GM21367 (cell line): Measurements from ENCODE around the gene DNAJC18.
"Not testable (repeated sequence)": the region's sequence is repeated elsewhere in the genome, so short reads cannot be mapped to it uniquely, and the experiment has no call there.

Source experiments
- ATAC-seq: cut with Tn5 transposase; IDR thresholded peaks from one replicate; pipeline ENCODE4 v1.9.1; 2021; ENCODE audit not compliant: unreplicated experiment

The DNAJC18 gene

GRCh38 chr5:139389701-139390638, 49.4 kb downstream of the DNAJC18 start, which contains the start of gene MZB1:
Gene MZB1, minus strand, starts transcription at chr5:139389913. Its CDS starts 57 bp downstream, at chr5:139389856.
- ATAC-seq: peak; percentile 37

- no peak for ATAC-seq
Observed at GRCh38 chr5:139388198-139388821, 51.0 kb downstream of the DNAJC18 start.

GRCh38 chr5:139387611-139388197, 51.6 kb downstream of the DNAJC18 start:
- ATAC-seq: no peak

DNA sequence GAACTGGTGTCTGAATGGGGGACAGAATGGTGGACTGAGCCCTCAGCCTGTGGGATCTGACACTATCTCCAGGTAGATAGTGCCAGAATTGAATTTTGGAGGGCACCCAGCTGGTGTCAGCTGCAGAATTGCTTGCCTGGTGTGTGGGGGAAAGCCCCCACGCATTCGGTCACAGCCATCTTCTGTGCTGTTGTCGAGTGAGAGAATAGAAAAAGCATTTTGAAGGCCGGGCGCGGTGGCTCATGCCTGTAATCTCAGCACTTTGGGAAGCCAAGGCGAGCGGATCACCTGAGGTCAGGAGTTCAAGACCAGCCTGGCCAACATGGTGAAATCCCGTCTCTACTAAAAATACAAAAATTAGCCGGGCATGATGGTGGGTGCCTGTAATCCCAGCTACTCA, 52.4 kb downstream of the DNAJC18 start:
- ATAC-seq: not testable (repeated sequence)

GRCh38 chr5:139386050-139386438, 53.3 kb downstream of the DNAJC18 start:
- ATAC-seq: no peak

DNA sequence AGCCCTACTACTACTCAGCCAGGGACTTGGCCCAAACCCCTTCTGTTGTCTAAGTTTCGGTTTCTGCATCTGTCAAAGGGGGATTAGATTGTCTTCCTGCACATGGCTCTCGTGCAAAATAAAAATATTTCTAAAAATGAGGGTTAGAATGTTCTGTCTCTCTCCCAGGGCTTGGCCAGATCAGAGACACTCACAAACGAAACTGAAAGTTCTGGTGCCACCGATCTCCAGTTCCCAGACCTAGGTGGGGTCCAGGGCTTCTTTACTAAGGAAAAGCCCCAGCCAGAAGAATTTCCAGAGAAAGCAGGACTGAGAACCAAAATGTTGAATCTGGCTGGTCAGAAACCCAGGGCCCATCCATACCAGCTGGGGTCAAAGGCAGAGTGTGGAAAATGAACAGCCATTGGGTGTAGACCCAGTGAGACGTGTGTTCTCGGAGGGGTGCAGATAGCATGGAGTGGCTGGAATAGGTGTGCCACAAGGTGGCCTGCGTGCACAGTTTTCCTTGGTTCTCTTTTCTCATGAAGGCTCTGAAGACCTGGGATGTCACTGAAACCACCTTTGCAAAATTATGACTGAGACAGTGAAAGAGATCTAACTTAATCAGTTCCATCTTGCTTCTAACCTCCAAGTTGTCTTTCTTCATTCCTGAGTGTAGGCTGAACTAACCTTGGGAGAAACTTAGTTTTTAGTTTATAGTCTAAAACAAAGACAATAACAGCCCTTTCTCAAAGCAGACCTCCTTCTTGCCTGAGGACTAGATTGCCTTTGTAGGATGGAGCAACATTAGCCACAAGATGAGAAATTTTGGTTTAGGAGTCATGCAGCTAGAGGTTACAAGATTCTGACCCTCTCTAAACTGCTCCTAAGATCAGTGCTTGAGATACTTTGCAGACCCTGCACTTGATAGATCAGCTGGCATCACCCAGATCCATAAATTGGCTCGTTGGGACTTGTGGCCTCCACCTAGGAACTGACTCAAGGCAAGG, 54.0 kb downstream of the DNAJC18 start:
- ATAC-seq: no peak

GRCh38 chr5:139384591-139385051, 54.7 kb downstream of the DNAJC18 start:
- no peak for ATAC-seq

- no peak for ATAC-seq
Observed at GRCh38 chr5:139383993-139384590, 55.2 kb downstream of the DNAJC18 start.

- no peak for ATAC-seq
Observed at GRCh38 chr5:139383275-139383992, 55.9 kb downstream of the DNAJC18 start, which contains the start of gene SLC23A1. Gene SLC23A1, minus strand, starts transcription at chr5:139383297. Its CDS starts 44 bp downstream, at chr5:139383253.

DNA sequence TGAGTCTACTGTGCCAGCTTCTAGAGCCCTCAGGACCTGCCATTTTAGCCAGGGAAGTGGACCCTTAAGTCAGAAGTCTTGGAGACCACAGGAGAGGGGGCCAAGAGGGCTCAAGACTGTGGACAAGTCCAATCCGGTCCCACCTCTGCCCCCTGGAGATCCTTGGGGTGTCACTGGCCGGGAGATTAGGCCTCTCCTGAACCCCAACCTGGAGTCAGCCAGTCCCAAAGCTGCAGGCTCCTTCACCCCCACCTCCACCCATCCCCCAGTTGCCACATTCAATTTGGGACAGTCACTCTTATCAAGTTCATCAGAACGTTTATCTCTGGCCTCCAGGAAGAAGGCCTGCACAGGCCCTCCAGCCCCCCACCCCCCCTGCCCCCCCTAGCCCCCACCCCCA, 56.5 kb downstream of the DNAJC18 start:
- ATAC-seq: no peak

GRCh38 chr5:139381837-139382761, 57.2 kb downstream of the DNAJC18 start:
- ATAC-seq: no peak

DNA sequence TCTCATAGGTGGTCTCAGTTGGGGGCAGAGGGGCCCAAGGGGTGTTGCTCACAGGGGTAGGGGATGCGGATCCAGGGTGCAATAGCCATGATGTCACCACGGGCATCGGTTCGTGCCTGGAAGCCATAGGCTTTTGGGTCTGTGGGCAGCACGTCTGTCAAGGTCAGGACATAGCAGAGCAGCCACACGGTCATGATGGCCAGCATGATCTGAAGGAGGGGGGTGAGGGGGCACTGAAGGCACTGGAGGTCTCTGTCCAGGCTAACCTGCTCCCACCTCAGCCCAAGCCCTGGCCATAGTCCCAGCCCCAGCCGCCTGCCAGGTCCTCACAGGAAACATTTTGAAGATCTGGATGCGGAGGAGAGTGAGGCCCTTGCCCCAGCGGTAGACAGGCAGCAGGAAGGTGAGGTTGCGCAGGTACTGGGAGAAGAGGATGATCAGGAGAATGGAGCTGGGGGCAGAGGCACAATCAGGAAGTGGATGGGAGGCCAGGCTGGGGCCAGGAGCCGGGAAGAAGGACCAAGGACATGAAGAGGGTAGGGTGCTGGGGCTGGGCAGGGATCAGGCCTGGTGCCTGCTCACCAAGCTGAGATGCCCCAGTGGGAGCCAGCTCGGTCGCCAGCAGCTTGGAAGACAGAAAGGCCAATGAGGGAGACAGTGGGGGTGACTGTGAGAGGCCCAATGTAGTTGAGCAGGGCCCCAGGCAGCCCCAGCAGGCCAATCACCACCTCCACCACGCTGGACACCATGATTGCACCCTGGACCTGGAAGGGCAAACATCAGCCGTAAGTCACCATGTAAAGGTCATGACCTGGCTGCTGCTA, 59.5 kb downstream of the DNAJC18 start:
- ATAC-seq: no peak

DNA sequence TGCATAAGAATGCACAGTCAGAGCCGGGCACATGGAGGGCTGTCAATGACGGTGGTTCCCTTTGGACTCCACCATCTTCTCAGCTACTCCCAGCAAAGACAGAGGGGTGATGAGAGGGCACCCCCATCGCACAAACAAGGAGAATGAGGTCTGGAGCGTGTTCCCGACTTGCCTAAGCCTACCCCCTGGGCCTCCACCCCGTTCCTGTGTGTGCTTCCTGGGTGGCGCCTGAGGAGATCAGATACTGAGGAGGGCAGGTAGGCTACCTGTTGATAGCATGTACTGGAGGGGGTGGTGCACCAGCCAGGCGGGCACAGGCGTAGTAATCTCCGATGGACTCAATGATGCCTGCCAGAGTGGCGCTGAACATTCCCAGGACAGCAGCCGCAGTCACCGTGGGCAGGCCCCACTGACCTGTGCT, 60.4 kb downstream of the DNAJC18 start:
- no peak for ATAC-seq

- ATAC-seq: no peak
Observed at GRCh38 chr5:139378101-139378825, 61.1 kb downstream of the DNAJC18 start.

- no peak for ATAC-seq
Observed at GRCh38 chr5:139377226-139377625, 62.1 kb downstream of the DNAJC18 start.

DNA sequence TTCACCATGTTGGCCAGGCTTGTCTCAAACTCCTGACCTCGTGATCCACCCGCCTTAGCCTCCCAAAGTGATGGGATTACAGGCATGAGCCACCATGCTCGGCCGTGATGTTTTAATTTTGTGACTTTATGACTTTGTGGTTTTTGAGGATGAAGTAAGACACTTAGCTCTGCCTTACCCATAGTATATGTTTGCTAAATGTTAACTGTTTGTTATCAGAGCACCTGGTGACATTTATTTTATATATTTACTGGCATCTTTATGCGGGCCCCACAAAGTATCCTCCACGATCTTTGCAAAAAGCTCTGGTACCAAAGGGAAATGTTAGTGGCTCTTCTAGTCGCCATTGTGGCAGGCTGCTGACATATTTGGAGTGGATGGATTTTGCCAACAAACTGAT, 63.0 kb downstream of the DNAJC18 start:
- no peak for ATAC-seq

GRCh38 chr5:139374909-139375308, 64.4 kb downstream of the DNAJC18 start:
- ATAC-seq: no peak
